SK-N-SH (cell line): ENCODE data around the gene GPR107. TPM values are rescaled to one million over a fixed set of nuclear protein-coding genes. Genes with fewer than 3 reads are reported as not detected.

Experiments used
- CTCF ChIA-PET: fragments of 300-600, 350-600 bp; formaldehyde crosslinking; extraction: SDS; loops from one replicate; lab custom pipeline; 2021; lab: Yijun Ruan, JAX
- POLR2A ChIA-PET: fragments of 350-600 bp; sonication (Branson Sonifier 250); formaldehyde crosslinking; extraction: SDS; loops from one replicate; lab custom pipeline; 2020; ENCODE audit warnings: antibody characterized with exemption, inconsistent platforms; lab: Yijun Ruan, JAX
- DNase-seq: peaks from one replicate; pipeline ENCODE4 v3.0.0; 2012
- H2AFZ ChIP-seq: fragments of 200-600 bp; sonication (generic); 2 replicates; pipeline ENCODE4 v1.8.1; 2016; ENCODE audit warnings: antibody characterized with exemption, mild to moderate bottlenecking, low read depth
- H3F3A ChIP-seq: fragments of 200-600 bp; sonication (generic); replicated peaks from 2 replicates; pipeline ENCODE3; 2016; ENCODE audit warnings: antibody characterized with exemption, mild to moderate bottlenecking; ENCODE audit not compliant: insufficient read depth
- H3K27ac ChIP-seq, 2 experiments: fragments of 200-500 bp in 1 of 2; fragments of 200-600 bp in 1 of 2; sonication (Bioruptor generic) in 1 of 2; sonication (generic), shearing (Covaris generic) in 1 of 2; 2 replicates each; pipeline versions ENCODE4 v1.5.1 to v1.6.1; 2014 to 2016; ENCODE audit warnings: low read depth in 2 of 2, inconsistent platforms in 1 of 2, low read length in 1 of 2, mild to moderate bottlenecking in 1 of 2, mixed read lengths in 1 of 2
- H3K27me3 ChIP-seq: fragments of 200-600 bp; sonication (generic), shearing (Covaris generic); 2 replicates; pipeline ENCODE4 v1.6.1; 2016; ENCODE audit warnings: mixed run types; ENCODE audit not compliant: insufficient read depth
- H3K36me3 ChIP-seq, 2 experiments: fragments of 200-500 bp in 1 of 2; fragments of 200-600 bp in 1 of 2; sonication (Bioruptor generic) in 1 of 2; sonication (generic) in 1 of 2; replicated peaks in 1 of 2; 2 replicates each; pipeline versions ENCODE3 to v1.5.1; 2014 to 2016; ENCODE audit warnings: low read length in 1 of 2, mild to moderate bottlenecking in 1 of 2; ENCODE audit not compliant: insufficient read depth in 2 of 2, control insufficient read depth in 1 of 2
- H3K4me1 ChIP-seq, 2 experiments: fragments of 200-500 bp in 1 of 2; fragments of 200-600 bp in 1 of 2; sonication (Bioruptor generic) in 1 of 2; sonication (generic), shearing (Covaris generic) in 1 of 2; 2 replicates each; pipeline versions ENCODE4 v1.5.1 to v1.6.1; 2014 to 2016; ENCODE audit warnings: low read depth in 1 of 2, low read length in 1 of 2, mixed run types in 1 of 2; ENCODE audit not compliant: insufficient read depth in 2 of 2, control insufficient read depth in 1 of 2
- H3K4me2 ChIP-seq: fragments of 200-600 bp; sonication (generic), shearing (Covaris generic); 2 replicates; pipeline ENCODE4 v1.6.1; 2017; ENCODE audit warnings: mixed run types
- H3K4me3 ChIP-seq, 2 experiments: fragments of 200-500 bp in 1 of 2; fragments of 200-600 bp in 1 of 2; sonication (Bioruptor generic) in 1 of 2; sonication (generic), shearing (Covaris generic) in 1 of 2; 2 replicates each; pipeline versions ENCODE4 v1.5.1 to v1.8.1; 2014 to 2016; ENCODE audit warnings: low read depth in 2 of 2, inconsistent platforms in 1 of 2, low read length in 1 of 2, mild to moderate bottlenecking in 1 of 2, mixed read lengths in 1 of 2, moderate library complexity in 1 of 2
- H3K79me2 ChIP-seq: fragments of 200-600 bp; sonication (generic); 2 replicates; pipeline ENCODE4 v1.8.1; 2017; ENCODE audit warnings: mild to moderate bottlenecking; ENCODE audit not compliant: insufficient read depth
- H3K9ac ChIP-seq: fragments of 200-600 bp; sonication (generic); 2 replicates; pipeline ENCODE4 v1.6.1; 2017; ENCODE audit warnings: mixed run types
- H3K9me2 ChIP-seq: fragments of 200-600 bp; sonication (generic); 2 replicates; pipeline ENCODE4 v1.6.1; 2017; ENCODE audit warnings: mixed run types
- H3K9me3 ChIP-seq: fragments of 200-600 bp; sonication (generic); 2 replicates; pipeline ENCODE4 v1.6.1; 2017; ENCODE audit warnings: mixed run types, mild to moderate bottlenecking, moderate library complexity
- H4K20me1 ChIP-seq: fragments of 200-600 bp; sonication (generic); 2 replicates; pipeline ENCODE4 v1.6.1; 2017; ENCODE audit warnings: mild to moderate bottlenecking, mixed run types; ENCODE audit not compliant: insufficient read depth
- CHD2 ChIP-seq: fragments of 150-350 bp; IDR thresholded peaks from 2 replicates; pipeline ENCODE4 v1.6.1; 2018; ENCODE audit warnings: low read length; ENCODE audit not compliant: partially characterized antibody
- EZH2phosphoT487 ChIP-seq: fragments of 200-600 bp; sonication (generic); IDR thresholded peaks from 2 replicates; pipeline ENCODE4 v1.6.1; 2017; ENCODE audit warnings: low read depth, mixed run types, mild to moderate bottlenecking, antibody characterized with exemption, moderate library complexity, borderline replicate concordance
- FOSL2 ChIP-seq: IDR thresholded peaks from 2 replicates; pipeline ENCODE4 v1.4.0; 2012; ENCODE audit warnings: low read depth, mild to moderate bottlenecking, moderate library complexity, borderline replicate concordance
- FOXM1 ChIP-seq: IDR thresholded peaks from 2 replicates; pipeline ENCODE4 v1.4.0; 2012; ENCODE audit warnings: low read depth, mild to moderate bottlenecking
- GABPA ChIP-seq: IDR thresholded peaks from 2 replicates; pipeline ENCODE4 v1.4.0; 2012; ENCODE audit warnings: low read depth, mild to moderate bottlenecking
- JUND ChIP-seq: IDR thresholded peaks from 2 replicates; pipeline ENCODE4 v1.4.0; 2012
- NFIC ChIP-seq: IDR thresholded peaks from 2 replicates; pipeline ENCODE4 v1.4.0; 2012; ENCODE audit warnings: borderline replicate concordance
- POLR2AphosphoS5 ChIP-seq: IDR thresholded peaks from 2 replicates; pipeline ENCODE4 v1.6.1; 2012; ENCODE audit warnings: low read depth, low read length
- RCOR1 ChIP-seq: fragments of 150-350 bp; IDR thresholded peaks from 2 replicates; pipeline ENCODE4 v1.6.1; 2017; ENCODE audit warnings: antibody characterized with exemption, low read length
- SMC3 ChIP-seq: IDR thresholded peaks from 2 replicates; pipeline ENCODE4 v1.6.1; 2012; ENCODE audit warnings: low read depth, low read length, improper control_type of control experiment
- WGBS: methylation state at CpG from one replicate; pipeline ENCODE4 v1.1.6; 2017; ENCODE audit warnings: low lambda C conversion rate; 5-methylcytosine and 5-hydroxymethylcytosine counted together
- polyA plus RNA-seq, 3 experiments: library from polyadenylated mRNA; depleted of rRNA; stranded (reverse); fragments of >200 nt; gene quantifications; 2 replicates each; pipeline ENCODE4 v1.2.3, GENCODE V29; 2012
- TF ChIP-seq, protein P1 (sequence below): IDR thresholded peaks from 2 replicates; pipeline ENCODE4 v1.4.0; 2012; ENCODE audit warnings: low read depth, borderline replicate concordance
- TF ChIP-seq, protein P2 (sequence below): IDR thresholded peaks from 2 replicates; pipeline ENCODE4 v1.4.0; 2012; ENCODE audit warnings: low read depth
- TF ChIP-seq, protein P3 (sequence below): IDR thresholded peaks from 2 replicates; pipeline ENCODE4 v1.6.1; 2012; ENCODE audit warnings: mild to moderate bottlenecking, low read depth, low read length, moderate library complexity

GPR107 gene
- polyA plus RNA-seq, 1 of the 3 experiments (the other 2 are of a cell fraction) = 23.0 TPM

DNA sequence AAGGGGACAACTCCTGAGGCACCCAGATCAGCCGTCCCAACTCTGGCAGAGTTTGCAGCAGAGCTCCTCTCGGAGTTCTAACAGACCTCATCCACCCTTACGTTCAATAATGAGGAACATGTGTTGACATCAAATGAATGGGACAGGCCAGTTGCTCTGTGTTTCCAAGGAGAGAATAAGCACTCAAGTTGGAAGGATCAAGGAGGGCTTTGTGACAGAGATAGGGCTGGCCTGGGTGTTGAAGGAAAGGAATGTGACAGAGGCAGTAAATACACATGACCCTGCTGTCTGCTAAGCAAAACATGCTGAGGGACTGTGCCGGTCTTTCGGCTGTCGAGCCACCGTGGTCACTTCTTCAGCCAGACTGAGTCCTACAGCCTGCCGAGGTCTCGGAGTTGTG lies 48.2 kb downstream of the GPR107 start:
- Histone ChIP-seq H3K9me2 (no peaks in the 10 kb centered on the region), H3K4me2 (no peak overlapping the region), H3K27ac (no peak overlapping the region), H3K36me3 (peaks cover 53 to 58% of the 10 kb centered on the region in 2 experiments), H3K9ac (no peak overlapping the region), H3K4me1 (no peaks in the 10 kb centered on the region), H3K9me3 (no peaks in the 10 kb centered on the region), H3K27me3 (no peaks in the 10 kb centered on the region), H3K4me3 (no peak overlapping the region), H3K79me2 (no peaks in the 10 kb centered on the region), H4K20me1 (no peaks in the 10 kb centered on the region), H2AFZ (no peak overlapping the region), H3F3A (peaks cover 7% of the 10 kb centered on the region)
- TF ChIP-seq JUND = no peak
- no peak for TF ChIP-seq FOXM1
- TF ChIP-seq FOSL2 = no peak
- TF ChIP-seq, protein P1, sequence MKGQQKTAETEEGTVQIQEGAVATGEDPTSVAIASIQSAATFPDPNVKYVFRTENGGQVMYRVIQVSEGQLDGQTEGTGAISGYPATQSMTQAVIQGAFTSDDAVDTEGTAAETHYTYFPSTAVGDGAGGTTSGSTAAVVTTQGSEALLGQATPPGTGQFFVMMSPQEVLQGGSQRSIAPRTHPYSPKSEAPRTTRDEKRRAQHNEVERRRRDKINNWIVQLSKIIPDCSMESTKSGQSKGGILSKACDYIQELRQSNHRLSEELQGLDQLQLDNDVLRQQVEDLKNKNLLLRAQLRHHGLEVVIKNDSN = no peak
- no peak for TF ChIP-seq POLR2AphosphoS5
- TF ChIP-seq GABPA = no peak
- 92% methylated on average over 9 of the region's 9 CpGs for WGBS
- no peak for DNase-seq
- ChIA-PET POLR2A (no interaction called here), CTCF (interaction anchor here (1.1 to 2.5 kb wide), 2 partner anchors 14 to 141 kb away, joined by 4 to 15 read pairs; no protein-coding TSS in a partner anchor)

DNA sequence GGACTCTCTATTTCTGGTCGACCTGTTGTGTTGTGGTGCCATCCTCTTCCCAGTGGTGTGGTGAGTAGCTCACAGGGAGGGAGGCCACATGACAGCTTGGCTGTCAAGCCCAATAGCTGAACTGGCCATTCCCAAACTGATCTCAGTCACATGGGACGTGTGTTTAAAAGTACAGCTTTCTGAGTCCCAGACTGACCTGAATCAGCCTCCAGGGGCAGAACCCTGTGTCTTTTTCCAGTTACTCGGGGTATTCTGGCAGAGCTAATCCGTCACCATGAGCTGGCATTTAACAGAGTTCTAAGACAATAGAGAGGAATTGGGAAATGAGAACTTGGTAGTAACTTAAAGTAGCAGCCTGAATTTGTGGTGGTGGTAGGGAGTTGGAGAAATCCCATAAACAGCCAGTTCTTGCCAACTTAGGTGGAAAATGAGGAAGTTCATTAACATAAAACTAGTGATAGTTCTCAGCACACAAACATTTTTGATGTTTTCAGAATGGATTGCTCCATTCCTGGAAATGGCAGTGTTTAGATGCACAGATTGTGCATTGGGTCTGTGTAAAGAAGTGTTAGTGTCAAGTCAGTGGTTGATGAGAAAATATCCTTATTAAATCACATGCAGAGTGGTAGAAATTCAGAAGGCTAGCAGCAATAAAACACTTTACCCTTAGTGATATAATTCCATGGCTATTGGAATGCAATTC lies 50.9 kb downstream of the GPR107 start:
- peaks cover 47 to 61% of the 10 kb centered on the region in 2 experiments for H3K36me3 ChIP-seq
- CTCF ChIA-PET = interaction anchor here (0.7 to 4.8 kb wide), 5 partner anchors 13 to 239 kb away, joined by 3 to 54 read pairs (median 4); no protein-coding TSS in a partner anchor

More for the DNA sequence above, 50.9 kb downstream of the GPR107 start:
- Histone ChIP-seq H3K27me3 (no peaks in the 10 kb centered on the region), H3F3A (peaks cover 3% of the 10 kb centered on the region), H3K9me2 (no peaks in the 10 kb centered on the region), H3K4me2 (no peak overlapping the region), H4K20me1 (no peaks in the 10 kb centered on the region), H3K4me1 (peaks cover 0 to 8% of the 10 kb centered on the region in 2 experiments; a peak in 1 of 4 replicates), H3K79me2 (no peaks in the 10 kb centered on the region), H3K9me3 (no peaks in the 10 kb centered on the region), H3K9ac (no peak overlapping the region), H3K4me3 (no peak overlapping the region), H3K27ac (no peak overlapping the region), H2AFZ (no peak overlapping the region)
- POLR2A ChIA-PET = interaction anchor here (0.6 kb wide), 1 partner anchor 345 kb away, joined by 3 read pairs; no protein-coding TSS in a partner anchor
- no peak for TF ChIP-seq RCOR1
- TF ChIP-seq SMC3 = no peak
- TF ChIP-seq FOXM1 = no peak
- no peak for TF ChIP-seq POLR2AphosphoS5
- TF ChIP-seq, protein P2, sequence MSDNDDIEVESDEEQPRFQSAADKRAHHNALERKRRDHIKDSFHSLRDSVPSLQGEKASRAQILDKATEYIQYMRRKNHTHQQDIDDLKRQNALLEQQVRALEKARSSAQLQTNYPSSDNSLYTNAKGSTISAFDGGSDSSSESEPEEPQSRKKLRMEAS = no peak
- TF ChIP-seq FOSL2 = no peak
- TF ChIP-seq CHD2 = no peak
- TF ChIP-seq JUND = no peak
- TF ChIP-seq, protein P3, sequence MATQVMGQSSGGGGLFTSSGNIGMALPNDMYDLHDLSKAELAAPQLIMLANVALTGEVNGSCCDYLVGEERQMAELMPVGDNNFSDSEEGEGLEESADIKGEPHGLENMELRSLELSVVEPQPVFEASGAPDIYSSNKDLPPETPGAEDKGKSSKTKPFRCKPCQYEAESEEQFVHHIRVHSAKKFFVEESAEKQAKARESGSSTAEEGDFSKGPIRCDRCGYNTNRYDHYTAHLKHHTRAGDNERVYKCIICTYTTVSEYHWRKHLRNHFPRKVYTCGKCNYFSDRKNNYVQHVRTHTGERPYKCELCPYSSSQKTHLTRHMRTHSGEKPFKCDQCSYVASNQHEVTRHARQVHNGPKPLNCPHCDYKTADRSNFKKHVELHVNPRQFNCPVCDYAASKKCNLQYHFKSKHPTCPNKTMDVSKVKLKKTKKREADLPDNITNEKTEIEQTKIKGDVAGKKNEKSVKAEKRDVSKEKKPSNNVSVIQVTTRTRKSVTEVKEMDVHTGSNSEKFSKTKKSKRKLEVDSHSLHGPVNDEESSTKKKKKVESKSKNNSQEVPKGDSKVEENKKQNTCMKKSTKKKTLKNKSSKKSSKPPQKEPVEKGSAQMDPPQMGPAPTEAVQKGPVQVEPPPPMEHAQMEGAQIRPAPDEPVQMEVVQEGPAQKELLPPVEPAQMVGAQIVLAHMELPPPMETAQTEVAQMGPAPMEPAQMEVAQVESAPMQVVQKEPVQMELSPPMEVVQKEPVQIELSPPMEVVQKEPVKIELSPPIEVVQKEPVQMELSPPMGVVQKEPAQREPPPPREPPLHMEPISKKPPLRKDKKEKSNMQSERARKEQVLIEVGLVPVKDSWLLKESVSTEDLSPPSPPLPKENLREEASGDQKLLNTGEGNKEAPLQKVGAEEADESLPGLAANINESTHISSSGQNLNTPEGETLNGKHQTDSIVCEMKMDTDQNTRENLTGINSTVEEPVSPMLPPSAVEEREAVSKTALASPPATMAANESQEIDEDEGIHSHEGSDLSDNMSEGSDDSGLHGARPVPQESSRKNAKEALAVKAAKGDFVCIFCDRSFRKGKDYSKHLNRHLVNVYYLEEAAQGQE = no peak
- no peak for TF ChIP-seq NFIC
- TF ChIP-seq EZH2phosphoT487 = no peak
- DNase-seq = no peak
- 98% methylated on average over 4 of the region's 4 CpGs for WGBS
